Kidney (tissue), 19 donors: ENCODE measurements around the gene TBC1D28. TPM values are rescaled to one million over a fixed set of nuclear protein-coding genes. Genes with fewer than 3 reads are reported as not detected.
"Not testable (repeated sequence)": the region's sequence is repeated elsewhere in the genome, so short reads cannot be mapped to it uniquely, and the experiment has no call there.

Experiments
- DNase-seq, 5 donors: peaks; one replicate each; pipeline ENCODE4 v3.0.0-alpha.2; 2013 to 2020
- FAIRE-seq: peaks from 2 replicates; lab custom pipeline; 2012; peaks lifted over from hg19 to GRCh38; lab: Jason Lieb, UNC
- H3K27ac ChIP-seq, 2 donors: one replicate each; pipeline ENCODE4 v1.7.0; 2013; ENCODE audit warnings: low read depth in 2 of 2, low read length in 2 of 2, inconsistent platforms in 1 of 2
- H3K27me3 ChIP-seq: one replicate; pipeline ENCODE4 v1.7.1; 2013; ENCODE audit warnings: low read length, inconsistent platforms; ENCODE audit not compliant: control insufficient read depth, insufficient read depth
- H3K36me3 ChIP-seq, 3 donors: one replicate each; pipeline versions ENCODE4 v1.7.0 to v1.7.1; 2013; ENCODE audit warnings: low read length in 3 of 3, control low read depth in 1 of 3, inconsistent platforms in 1 of 3; ENCODE audit not compliant: insufficient read depth in 3 of 3, control insufficient read depth in 2 of 3
- H3K4me1 ChIP-seq, 3 donors: one replicate each; pipeline versions ENCODE4 v1.7.0 to v1.7.1; 2013; ENCODE audit warnings: low read length in 3 of 3, inconsistent platforms in 1 of 3, low read depth in 1 of 3; ENCODE audit not compliant: control insufficient read depth in 2 of 3, insufficient read depth in 2 of 3
- H3K4me3 ChIP-seq, 3 donors: one replicate each; pipeline versions ENCODE4 v1.7.0 to v1.8.1; 2013; ENCODE audit warnings: low read length in 3 of 3, control low read depth in 1 of 3, inconsistent platforms in 1 of 3
- H3K9ac ChIP-seq, 3 donors: one replicate each; pipeline versions ENCODE4 v1.7.0 to v1.7.1; 2013; ENCODE audit warnings: low read length in 3 of 3, control low read depth in 1 of 3, inconsistent platforms in 1 of 3
- H3K9me3 ChIP-seq, 3 donors: one replicate each; pipeline versions ENCODE4 v1.7.0 to v1.7.1; 2013; ENCODE audit warnings: low read length in 3 of 3, control low read depth in 1 of 3, inconsistent platforms in 1 of 3; ENCODE audit not compliant: control insufficient read depth in 2 of 3, insufficient read depth in 1 of 3
- intact Hi-C: fragments of 100-400 bp; cut with DNase I; formaldehyde crosslinking; loops from one replicate; pipeline ENCODE4 v1.11.1; 2022
- long read RNA-seq, 10 donors: library from polyadenylated mRNA in 1 of 10; unstranded in 1 of 10; transcript quantifications; one replicate each; pipeline ENCODE4 v2.0.0 and lab custom pipeline, GENCODE V29; 2021 to 2026
- polyA plus RNA-seq: library from polyadenylated mRNA; stranded (reverse); fragments of 350-450 nt; fragmentation: Illumina TruSeq; extraction: RNeasy Lipid Tissue Mini Kit (QIAGEN cat#74804); gene quantifications from one replicate; pipeline ENCODE4 v1.2.3, GENCODE V29; 2014; ENCODE audit warnings: low read depth, low replicate concordance; ENCODE audit not compliant: insufficient read depth
- total RNA-seq: library from RNA; stranded (reverse); fragmentation: NEBNext Ultra II Directional; extraction: Animal tissue kit (Norgen Biotek cat#: 25700); gene quantifications from one replicate; pipeline ENCODE4 v1.2.1, GENCODE V29; 2021
- donor health status: control.
- donor health status: control.
- donor health status: DM: yes; HTN: yes; CAD: no.
- donor health status: Normal renal cell carcinoma (clear cell type).

TBC1D28 gene
- total RNA-seq (not detected), polyA plus RNA-seq (not detected)
- long read RNA-seq, donor 1, partial matches to known transcripts = 0 of 9 reads
- long read RNA-seq, donor 1, other reads (novel, unspliced or antisense) = 9 of 9 reads
- long read RNA-seq, donor 2, partial matches to known transcripts = 61 of 75 reads
- long read RNA-seq, donor 2, other reads (novel, unspliced or antisense) = 14 of 75 reads
- long read RNA-seq, donor 3, partial matches to known transcripts = 0 of 9 reads
- long read RNA-seq, donor 3, other reads (novel, unspliced or antisense) = 9 of 9 reads
- long read RNA-seq, donor 4, partial matches to known transcripts = 6 of 39 reads
- long read RNA-seq, donor 4, other reads (novel, unspliced or antisense) = 33 of 39 reads
- long read RNA-seq, donor 5 = 0 reads
- long read RNA-seq, donor 6, partial matches to known transcripts = 96 of 105 reads
- long read RNA-seq, donor 6, other reads (novel, unspliced or antisense) = 9 of 105 reads
- long read RNA-seq, donor 7 = 0 reads
- long read RNA-seq, donor 8, partial matches to known transcripts = 58 of 76 reads
- long read RNA-seq, donor 8, other reads (novel, unspliced or antisense) = 18 of 76 reads
- long read RNA-seq, donor 9, partial matches to known transcripts = 32 of 41 reads
- long read RNA-seq, donor 9, other reads (novel, unspliced or antisense) = 9 of 41 reads
- long read RNA-seq, donor 10, partial matches to known transcripts = 12 of 35 reads
- long read RNA-seq, donor 10, other reads (novel, unspliced or antisense) = 23 of 35 reads

- DNase-seq = peak in 1 of 5 donors; percentile 40
- H3K4me3 ChIP-seq, H3K9ac ChIP-seq, H3K4me1 ChIP-seq, intact Hi-C loops, H3K27me3 ChIP-seq, H3K27ac ChIP-seq, FAIRE-seq, H3K36me3 ChIP-seq, H3K9me3 ChIP-seq: not testable (repeated sequence)
Measured at GRCh38 chr17:18644291-18644690, at the start of gene TBC1D28. TSS of gene TBC1D28 (minus strand) at chr17:18644391. CDS start at chr17:18641352, 3,039 bp downstream.

GRCh38 chr17:18682668-18683067 is 38.5 kb upstream of the TBC1D28 start:
- H3K4me3 ChIP-seq = peak overlapping the region; percentile 49 to 78 (median 56)
- peak in 2 of 5 donors; percentile 3 to 17 for DNase-seq
- H3K27me3 ChIP-seq, H3K9me3 ChIP-seq, H3K36me3 ChIP-seq, H3K27ac ChIP-seq, FAIRE-seq, H3K4me1 ChIP-seq, intact Hi-C loops: not testable (repeated sequence)
- peak overlapping the region in 2 of 3 donors; percentile 34 to 39 for H3K9ac ChIP-seq

GRCh38 chr17:18681767-18682571 is 37.8 kb upstream of the TBC1D28 start, which contains the start of gene FOXO3B:
TSS of gene FOXO3B (minus strand) at chr17:18682314. CDS start at chr17:18681651, 663 bp downstream.
- H3K4me3 ChIP-seq = peak within 1 kb of the TSS; percentile 49 to 78 (median 56)
- DNase-seq = peak; percentile 89 to 99 (median 93)
- H3K27ac ChIP-seq, intact Hi-C loops, H3K27me3 ChIP-seq, H3K9me3 ChIP-seq, H3K4me1 ChIP-seq, H3K36me3 ChIP-seq: not testable (repeated sequence)
- peak within 1 kb of the TSS in 2 of 3 donors; percentile 34 to 39 for H3K9ac ChIP-seq
- peak; percentile 95 for FAIRE-seq

GRCh38 chr17:18677381-18677780 is 33.2 kb upstream of the TBC1D28 start:
- H3K9me3 ChIP-seq, H3K27me3 ChIP-seq, H3K4me3 ChIP-seq, DNase-seq, H3K27ac ChIP-seq, H3K4me1 ChIP-seq, intact Hi-C loops, FAIRE-seq, H3K9ac ChIP-seq, H3K36me3 ChIP-seq: not testable (repeated sequence)

- H3K4me3 ChIP-seq, H3K36me3 ChIP-seq, H3K4me1 ChIP-seq, DNase-seq, H3K27me3 ChIP-seq, H3K9ac ChIP-seq, H3K9me3 ChIP-seq, intact Hi-C loops, H3K27ac ChIP-seq, FAIRE-seq: not testable (repeated sequence)
Measured at GRCh38 chr17:18676928-18677327, 32.7 kb upstream of the TBC1D28 start.

GRCh38 chr17:18672395-18673227 is 28.4 kb upstream of the TBC1D28 start:
- H3K4me3 ChIP-seq, H3K4me1 ChIP-seq, H3K9ac ChIP-seq, H3K9me3 ChIP-seq, H3K27me3 ChIP-seq, H3K36me3 ChIP-seq, H3K27ac ChIP-seq, FAIRE-seq, intact Hi-C loops, DNase-seq: not testable (repeated sequence)

GRCh38 chr17:18668625-18669024 is 24.4 kb upstream of the TBC1D28 start:
- intact Hi-C loops, H3K9me3 ChIP-seq, H3K27ac ChIP-seq, H3K4me3 ChIP-seq, H3K9ac ChIP-seq, H3K27me3 ChIP-seq, H3K36me3 ChIP-seq, FAIRE-seq, H3K4me1 ChIP-seq, DNase-seq: not testable (repeated sequence)
